ENCODE data around the gene RETREG2.
A peak's percentile ranks its signal among the peaks of the same experiment; 100 is the strongest.

The RETREG2 gene
- total RNA-seq, result 37.6 to 151 (median 120) reads per million in 17 experiments

- DNase-seq, result peak; percentile 92 to 98 (median 96)
Observed at GRCh38 chr2:219177552-219178376, at the start of gene RETREG2. RETREG2 (plus strand) TSS chr2:219178275; CDS start chr2:219178353, 78 bp downstream.

GRCh38 chr2:219128396-219128795 lies 49.7 kb upstream of the RETREG2 start:
- peak in 1 of 4 experiments; percentile 10 for DNase-seq

GRCh38 chr2:219129589-219129988 lies 48.5 kb upstream of the RETREG2 start:
- no peak for DNase-seq

GRCh38 chr2:219131327-219131726 lies 46.7 kb upstream of the RETREG2 start:
- no peak for DNase-seq

GRCh38 chr2:219131744-219132143 lies 46.3 kb upstream of the RETREG2 start:
- no peak for DNase-seq

- no peak for DNase-seq
Observed at GRCh38 chr2:219133976-219134375, 44.1 kb upstream of the RETREG2 start.

GRCh38 chr2:219140722-219141121 lies 37.4 kb upstream of the RETREG2 start:
- no peak for DNase-seq

GRCh38 chr2:219142329-219142728 lies 35.7 kb upstream of the RETREG2 start:
- DNase-seq, result peak in 2 of 4 experiments; percentile 19 to 21

GRCh38 chr2:219149667-219150066 lies 28.4 kb upstream of the RETREG2 start:
- no peak for DNase-seq

- DNase-seq, result peak; percentile 63 to 91 (median 85)
Observed at GRCh38 chr2:219155054-219155644, 22.9 kb upstream of the RETREG2 start.

GRCh38 chr2:219157396-219157795 lies 20.7 kb upstream of the RETREG2 start:
- DNase-seq, result no peak

- no peak for DNase-seq
Observed at GRCh38 chr2:219158025-219158424, 20.1 kb upstream of the RETREG2 start.

- DNase-seq, result no peak
Observed at GRCh38 chr2:219158586-219158985, 19.5 kb upstream of the RETREG2 start.

- DNase-seq, result peak in 1 of 4 experiments; percentile 10
Observed at GRCh38 chr2:219159771-219160185, 18.3 kb upstream of the RETREG2 start.

GRCh38 chr2:219160186-219161017 lies 17.7 kb upstream of the RETREG2 start, which contains the start of gene NHEJ1:
NHEJ1 (minus strand) TSS chr2:219160815; CDS start chr2:219158362, 2,453 bp downstream.
- DNase-seq, result peak; percentile 96 to 98 (median 97)

- no peak for DNase-seq
Observed at GRCh38 chr2:219161097-219161496, 17.0 kb upstream of the RETREG2 start.

GRCh38 chr2:219163156-219163555 lies 14.9 kb upstream of the RETREG2 start:
- DNase-seq, result no peak

GRCh38 chr2:219165058-219165911 lies 12.8 kb upstream of the RETREG2 start:
- no peak for DNase-seq

GRCh38 chr2:219167997-219168396 lies 10.1 kb upstream of the RETREG2 start:
- DNase-seq, result no peak

- peak in 3 of 4 experiments; percentile 12 to 36 (median 29) for DNase-seq
Observed at GRCh38 chr2:219168526-219168925, 9.5 kb upstream of the RETREG2 start.

GRCh38 chr2:219168932-219169331 lies 9.1 kb upstream of the RETREG2 start:
- DNase-seq, result no peak

Measured in suppressor macrophage (primary cell).